Stimulated activated CD4-positive, alpha-beta T cell treated with anti-CD3 and anti-CD28 coated beads, Interleukin-1b, Interleukin-23, amount 100 ng/mL, for 48 hours (primary cell): ENCODE results near the gene USH2A.

ENCODE experiments used
- DNase-seq: peaks from one replicate; pipeline ENCODE4 v3.0.0-alpha.2; 2020

USH2A gene

GRCh38 chr1:215617979-215618378 lies 805.3 kb downstream of the USH2A start:
- no peak for DNase-seq

- DNase-seq: no peak
Observed at GRCh38 chr1:215612391-215612790, 810.9 kb downstream of the USH2A start.

GRCh38 chr1:215608646-215609045 lies 814.6 kb downstream of the USH2A start:
- DNase-seq: no peak

GRCh38 chr1:215607412-215607811 lies 815.8 kb downstream of the USH2A start:
- no peak for DNase-seq

DNA sequence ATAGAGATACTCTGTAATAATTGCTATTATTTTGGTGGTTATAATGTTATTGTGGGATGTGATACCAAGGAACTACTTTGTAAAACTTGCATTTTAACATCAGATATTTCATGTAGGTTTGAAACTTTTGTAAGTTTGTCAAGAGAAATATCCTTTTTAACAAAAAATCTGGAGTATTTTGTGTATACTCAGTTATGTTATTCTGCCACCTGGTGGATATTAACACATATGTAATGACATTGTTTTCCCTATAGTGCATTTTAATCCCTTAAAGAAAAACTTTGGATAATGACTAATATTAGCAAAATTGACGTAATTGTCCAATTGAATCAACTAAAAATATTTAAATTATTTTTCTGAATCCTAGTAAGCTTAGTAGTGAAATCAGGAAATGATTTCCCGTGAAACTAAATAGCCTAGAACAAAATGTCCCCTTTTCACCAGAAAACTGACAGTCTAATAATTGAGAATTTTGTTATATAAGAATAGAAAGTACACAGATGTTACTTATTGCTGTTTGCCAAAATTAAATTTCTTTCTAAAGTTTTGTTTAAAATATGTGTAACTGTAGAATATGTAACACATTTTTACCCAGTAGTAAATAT lies 816.6 kb downstream of the USH2A start:
- DNase-seq: no peak

- no peak for DNase-seq
Observed at GRCh38 chr1:215606036-215606435, 817.2 kb downstream of the USH2A start.

GRCh38 chr1:215605011-215605621 lies 818.1 kb downstream of the USH2A start:
- DNase-seq: no peak

GRCh38 chr1:215603319-215603718 lies 819.9 kb downstream of the USH2A start:
- no peak for DNase-seq

GRCh38 chr1:215601276-215601675 lies 822.0 kb downstream of the USH2A start:
- DNase-seq: no peak

- DNase-seq: no peak
Observed at GRCh38 chr1:215600867-215601266, 822.4 kb downstream of the USH2A start.

GRCh38 chr1:215600258-215600792 lies 822.9 kb downstream of the USH2A start:
- no peak for DNase-seq

DNA sequence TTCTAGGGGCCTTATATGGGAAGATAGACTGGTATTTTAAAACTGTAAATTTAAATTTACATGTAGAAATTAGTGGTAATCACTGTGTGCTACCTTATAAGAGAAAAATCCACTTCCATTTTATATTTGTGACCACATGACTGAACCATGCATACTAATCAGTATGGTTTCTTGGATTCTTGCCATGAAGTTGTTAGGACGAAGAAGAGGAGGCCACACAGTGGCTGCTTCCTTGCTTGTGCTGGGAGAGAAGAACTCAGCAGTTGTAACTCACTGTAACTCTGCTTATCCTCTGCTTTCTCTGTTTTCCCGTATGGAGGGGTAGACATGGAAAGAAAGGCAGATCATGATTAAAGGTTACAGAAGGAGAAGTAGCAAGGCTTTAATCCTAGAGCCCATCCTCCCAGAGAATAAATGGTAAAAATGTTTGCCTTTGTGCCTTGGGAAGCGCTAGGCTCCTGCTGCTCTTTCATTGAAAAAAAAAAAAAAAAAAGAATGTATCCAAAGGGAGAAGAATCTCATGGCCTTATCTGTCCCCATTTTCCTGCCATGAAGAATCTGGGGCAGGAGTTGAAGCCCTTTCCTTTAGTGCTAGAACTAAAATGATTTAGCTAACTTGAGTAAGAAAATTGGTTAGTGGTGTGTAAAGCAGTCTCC lies 823.7 kb downstream of the USH2A start:
- DNase-seq: no peak

DNA sequence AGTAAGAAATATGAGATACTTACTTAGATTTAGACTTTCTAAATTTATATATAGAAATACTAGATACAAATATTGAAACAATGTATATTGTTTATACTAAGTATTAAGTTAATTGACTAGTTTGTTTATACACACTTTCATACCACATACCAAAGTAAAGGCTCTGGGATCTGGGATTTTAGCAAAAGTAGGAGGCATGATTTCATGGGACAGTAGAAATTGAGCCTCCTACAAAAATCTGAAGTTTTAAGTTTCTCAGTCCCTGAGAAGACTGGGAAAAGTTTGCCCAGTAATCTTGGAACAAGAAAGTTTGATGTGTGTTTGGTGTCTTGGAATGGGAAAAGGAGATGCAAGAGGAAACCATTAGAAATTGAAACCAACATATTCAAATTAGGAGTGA lies 825.3 kb downstream of the USH2A start:
- no peak for DNase-seq

GRCh38 chr1:215595231-215595630 lies 828.0 kb downstream of the USH2A start:
- DNase-seq: no peak

GRCh38 chr1:215594640-215595039 lies 828.6 kb downstream of the USH2A start:
- DNase-seq: no peak

- DNase-seq: no peak
Observed at GRCh38 chr1:215590779-215591491, 832.3 kb downstream of the USH2A start.

DNA sequence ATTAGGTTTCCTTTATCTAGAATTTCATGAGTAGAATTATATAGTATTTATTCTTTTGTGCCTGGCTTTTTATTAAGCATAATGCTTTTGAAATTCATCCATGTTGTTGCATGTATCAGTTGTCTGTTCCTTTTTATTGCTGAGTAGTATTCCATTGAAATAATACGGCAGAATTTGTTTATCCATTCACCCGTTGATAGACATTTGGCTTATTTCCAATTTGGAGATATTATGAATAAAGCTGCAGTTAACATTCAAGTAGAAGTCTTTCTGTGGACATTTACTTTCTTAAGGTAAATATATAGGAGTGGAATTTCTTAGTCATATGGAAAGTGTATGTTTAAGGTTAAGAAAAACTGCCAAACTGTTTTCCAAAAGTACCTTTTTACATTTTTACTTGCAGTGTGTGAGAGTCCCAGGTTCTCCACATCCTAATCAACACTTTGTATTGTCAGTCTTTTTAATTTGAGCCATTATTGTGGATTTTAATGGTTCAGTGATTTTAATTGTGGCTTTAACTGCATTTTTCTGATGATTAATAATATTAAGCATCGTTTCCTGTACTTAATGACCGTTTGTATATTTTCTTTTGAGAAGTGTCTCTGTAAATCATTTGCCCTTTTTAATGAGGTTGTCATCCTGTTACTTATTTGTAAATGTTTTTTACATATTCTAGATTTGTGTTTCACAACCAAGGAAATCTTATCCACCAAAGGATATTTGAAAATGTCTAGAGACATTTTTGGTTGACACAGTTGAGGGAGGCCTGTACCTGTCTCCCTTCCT lies 833.4 kb downstream of the USH2A start:
- DNase-seq: no peak

DNA sequence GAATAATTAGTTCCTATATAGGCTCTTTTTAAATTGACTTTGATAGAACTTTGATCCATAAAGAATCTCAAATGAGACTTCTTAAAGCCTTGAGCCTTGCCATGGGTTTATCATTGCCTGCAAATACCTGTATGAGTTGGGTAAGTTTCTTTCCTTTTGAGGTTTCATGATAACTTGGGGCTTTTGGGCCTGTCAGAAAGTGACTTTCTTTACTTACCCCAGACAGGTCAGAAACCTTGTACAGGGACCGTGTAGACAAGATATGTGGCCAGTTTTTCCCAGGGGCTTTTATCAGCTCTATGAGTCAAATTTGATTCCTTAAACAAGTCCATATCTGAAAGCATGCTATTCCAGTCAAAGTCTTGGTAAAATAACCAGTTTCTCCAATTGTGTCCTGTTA lies 838.9 kb downstream of the USH2A start:
- DNase-seq: no peak

- no peak for DNase-seq
Observed at GRCh38 chr1:215583185-215583749, 840.0 kb downstream of the USH2A start.

DNA sequence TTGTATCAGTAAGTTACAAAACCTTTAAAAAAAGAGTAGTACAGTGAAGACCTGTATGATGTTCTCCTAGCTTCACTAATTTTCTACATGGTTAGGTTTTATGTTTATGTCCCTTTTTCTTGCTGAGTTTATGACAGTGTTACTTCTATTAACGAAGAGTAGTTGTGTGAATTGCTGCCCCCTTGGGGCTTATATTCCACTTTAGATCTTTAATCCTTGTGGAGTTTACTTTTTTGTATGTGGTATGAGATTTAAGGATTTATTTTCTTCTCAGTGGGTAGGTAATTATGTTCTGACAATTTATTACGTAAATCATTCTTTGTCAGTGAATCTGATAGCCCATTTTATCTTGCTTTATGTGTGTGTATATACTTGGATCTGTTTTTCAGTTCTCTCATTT lies 841.4 kb downstream of the USH2A start:
- no peak for DNase-seq
